Mucosa of descending colon (tissue), 3 donors: ENCODE results near the gene PCED1B. TPM values are rescaled to one million over a fixed set of nuclear protein-coding genes. Genes with fewer than 3 reads are reported as not detected.

ENCODE experiments used
- ATAC-seq: fragments of 200-7000 bp; cut with Tn5 transposase; one replicate; pipeline ENCODE4 v1.9.1; 2020; ENCODE audit warnings: mild to moderate bottlenecking, moderate library complexity
- DNase-seq, 3 donors: peaks; one replicate each; pipeline ENCODE4 v3.0.0-alpha.2; 2020
- H3K36me3 ChIP-seq: fragments of 200-600 bp; one replicate; pipeline ENCODE4 v1.8.0; 2021; ENCODE audit warnings: low read depth, mild to moderate bottlenecking
- H3K4me1 ChIP-seq: fragments of 200-600 bp; one replicate; pipeline ENCODE4 v1.8.0; 2021; ENCODE audit warnings: low read depth, mild to moderate bottlenecking
- H3K4me3 ChIP-seq: fragments of 200-600 bp; one replicate; pipeline ENCODE4 v1.8.0; 2021; ENCODE audit warnings: mild to moderate bottlenecking
- H3K9me3 ChIP-seq: fragments of 200-600 bp; one replicate; pipeline ENCODE4 v1.8.0; 2021; ENCODE audit warnings: mild to moderate bottlenecking
- CTCF ChIP-seq: fragments of 200-600 bp; IDR thresholded peaks from one replicate; pipeline ENCODE4 v1.8.0; 2022; ENCODE audit warnings: antibody characterized with exemption, mild to moderate bottlenecking
- intact Hi-C, 2 donors: fragments of 100-400 bp; cut with DNase I in 1 of 2; cut with micrococcal nuclease in 1 of 2; formaldehyde crosslinking; loops; one replicate each; pipeline versions ENCODE4 v1.11.0 to v1.11.1; 2022; cut with DNase I, micrococcal nuclease
- total RNA-seq, 3 donors: library from RNA; stranded (reverse); fragmentation: NEBNext Ultra II Directional in 2 of 3; extraction: Animal tissue kit (Norgen Biotek cat#: 25700) in 2 of 3; gene quantifications; one replicate each; pipeline versions ENCODE4 v1.2.1 to v1.2.4, GENCODE V29; 2021 to 2023
- donor health status: DM: no; HTN: no; CAD: no; lungs with moderate emphysema.
- donor health status: DM: no; HTN: no; CAD: no.
- donor health status: DM: no; HTN: yes; CAD: no.

Gene PCED1B
- total RNA-seq, 3 donors from 2014 or later, result 2.2 to 4.7 (median 2.9) TPM

GRCh38 chr12:47225356-47225755 is 145.9 kb downstream of the PCED1B start:
- TF ChIP-seq CTCF, result no peak
- intact Hi-C loops, result no loop called here
- ATAC-seq (no peak), DNase-seq (no peak)
- no peaks in the 10 kb centered on the region for H3K9me3 ChIP-seq
- H3K4me1 ChIP-seq, result peaks cover 21% of the 10 kb centered on the region
- H3K36me3 ChIP-seq, result no peaks in the 10 kb centered on the region
- no peak overlapping the region for H3K4me3 ChIP-seq

GRCh38 chr12:47226199-47226598 is 146.8 kb downstream of the PCED1B start:
- no peak for ATAC-seq
- DNase-seq, result no peak
- Histone ChIP-seq H3K4me3 (no peak overlapping the region), H3K4me1 (peaks cover 21% of the 10 kb centered on the region), H3K9me3 (no peaks in the 10 kb centered on the region), H3K36me3 (no peaks in the 10 kb centered on the region)
- TF ChIP-seq CTCF, result no peak
- intact Hi-C loops, result no loop called here

GRCh38 chr12:47228802-47229201 is 149.4 kb downstream of the PCED1B start:
- H3K36me3 ChIP-seq, result no peaks in the 10 kb centered on the region
- intact Hi-C loops, result no loop called here
- DNase-seq, result no peak
- H3K4me1 ChIP-seq, result peaks cover 8% of the 10 kb centered on the region
- H3K9me3 ChIP-seq, result no peaks in the 10 kb centered on the region
- no peak for ATAC-seq
- TF ChIP-seq CTCF, result no peak
- no peak overlapping the region for H3K4me3 ChIP-seq

- Histone ChIP-seq H3K4me3 (no peak overlapping the region), H3K9me3 (no peaks in the 10 kb centered on the region), H3K36me3 (no peaks in the 10 kb centered on the region), H3K4me1 (no peaks in the 10 kb centered on the region)
- DNase-seq, result no peak
- no peak for ATAC-seq
- no peak for TF ChIP-seq CTCF
- intact Hi-C loops, result no loop called here
Measured at GRCh38 chr12:47231456-47231855, 152.0 kb downstream of the PCED1B start.

- DNase-seq (no peak), ATAC-seq (no peak)
- H3K36me3 ChIP-seq, result no peaks in the 10 kb centered on the region
- intact Hi-C loops, result no loop called here
- no peaks in the 10 kb centered on the region for H3K9me3 ChIP-seq
- H3K4me1 ChIP-seq, result no peaks in the 10 kb centered on the region
- H3K4me3 ChIP-seq, result no peak overlapping the region
- no peak for TF ChIP-seq CTCF
Measured at GRCh38 chr12:47234576-47235141, 155.2 kb downstream of the PCED1B start.
